ENCODE results near the gene SLC2A13. TPM values are rescaled to one million over a fixed set of nuclear protein-coding genes. Genes with fewer than 3 reads are reported as not detected.

Gene SLC2A13
- total RNA-seq, 1 experiment from 2014 or later = 12.1 TPM

DNA sequence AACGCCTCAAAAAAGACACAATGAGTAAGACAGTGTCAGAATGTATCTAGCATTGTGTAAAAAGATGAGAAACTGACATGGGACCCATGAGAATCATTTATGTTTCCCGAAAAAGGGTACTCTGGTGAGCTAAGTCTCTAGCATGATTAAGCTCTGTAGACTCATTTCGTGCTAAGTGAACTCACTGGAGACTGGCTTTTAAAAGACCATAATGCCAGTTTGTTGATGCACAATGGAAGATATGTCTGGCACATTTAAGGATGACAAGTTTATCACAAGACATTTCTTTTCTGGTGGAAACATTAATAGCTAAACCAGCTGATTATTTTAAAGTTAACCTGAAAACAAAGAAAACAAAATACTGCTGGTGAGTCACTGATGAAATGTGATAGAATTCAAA, 233.5 kb downstream of the SLC2A13 start:
- H3K4me1 ChIP-seq (ENCODE audit: control insufficient read depth, insufficient read depth, low read length) = no peaks in the 10 kb centered on the region
- no peak for DNase-seq (ENCODE audit: low read depth, low spot score)
- CTCF ChIA-PET = no interaction called here
- intact Hi-C loops (cut with micrococcal nuclease; ENCODE audit: unreplicated experiment) (no loop called here), in situ Hi-C loops (cut with HindIII; ENCODE audit: low pct_unique_long_range_greater_than_20kb, low sequenced_read_pairs) (no loop called here)
- H3K9me3 ChIP-seq (ENCODE audit: control insufficient read depth, insufficient read depth, low read depth, low read length) = no peaks in the 10 kb centered on the region
- no peak for ATAC-seq
- no peak overlapping the region for H3K27ac ChIP-seq (ENCODE audit: low read length)
- no peak overlapping the region for H3K4me3 ChIP-seq (ENCODE audit: low read depth in 2 of 2, low read length in 2 of 2)
- BruUV-seq (replicated peaks) = no TSS peak
- H3K27me3 ChIP-seq (ENCODE audit: control insufficient read depth, insufficient read depth, low read length) = no peaks in the 10 kb centered on the region
- H3K36me3 ChIP-seq (ENCODE audit: control insufficient read depth, insufficient read depth, low read length) = no peaks in the 10 kb centered on the region
- POLR2A ChIA-PET = no interaction called here
- TF ChIP-seq, protein P1, sequence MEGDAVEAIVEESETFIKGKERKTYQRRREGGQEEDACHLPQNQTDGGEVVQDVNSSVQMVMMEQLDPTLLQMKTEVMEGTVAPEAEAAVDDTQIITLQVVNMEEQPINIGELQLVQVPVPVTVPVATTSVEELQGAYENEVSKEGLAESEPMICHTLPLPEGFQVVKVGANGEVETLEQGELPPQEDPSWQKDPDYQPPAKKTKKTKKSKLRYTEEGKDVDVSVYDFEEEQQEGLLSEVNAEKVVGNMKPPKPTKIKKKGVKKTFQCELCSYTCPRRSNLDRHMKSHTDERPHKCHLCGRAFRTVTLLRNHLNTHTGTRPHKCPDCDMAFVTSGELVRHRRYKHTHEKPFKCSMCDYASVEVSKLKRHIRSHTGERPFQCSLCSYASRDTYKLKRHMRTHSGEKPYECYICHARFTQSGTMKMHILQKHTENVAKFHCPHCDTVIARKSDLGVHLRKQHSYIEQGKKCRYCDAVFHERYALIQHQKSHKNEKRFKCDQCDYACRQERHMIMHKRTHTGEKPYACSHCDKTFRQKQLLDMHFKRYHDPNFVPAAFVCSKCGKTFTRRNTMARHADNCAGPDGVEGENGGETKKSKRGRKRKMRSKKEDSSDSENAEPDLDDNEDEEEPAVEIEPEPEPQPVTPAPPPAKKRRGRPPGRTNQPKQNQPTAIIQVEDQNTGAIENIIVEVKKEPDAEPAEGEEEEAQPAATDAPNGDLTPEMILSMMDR (IDR thresholded peaks at IDR 0.05) = no peak
- TF ChIP-seq POLR2AphosphoS5 (IDR thresholded peaks at IDR 0.05; ENCODE audit: low read depth, low read length) (no peak), SIN3A (IDR thresholded peaks at IDR 0.05; ENCODE audit: borderline replicate concordance, insufficient read depth, low read depth, low read length) (no peak), TCF7L2 (IDR thresholded peaks at IDR 0.05; ENCODE audit: low read depth, low read length) (no peak)
- TF ChIP-seq, protein P2, sequence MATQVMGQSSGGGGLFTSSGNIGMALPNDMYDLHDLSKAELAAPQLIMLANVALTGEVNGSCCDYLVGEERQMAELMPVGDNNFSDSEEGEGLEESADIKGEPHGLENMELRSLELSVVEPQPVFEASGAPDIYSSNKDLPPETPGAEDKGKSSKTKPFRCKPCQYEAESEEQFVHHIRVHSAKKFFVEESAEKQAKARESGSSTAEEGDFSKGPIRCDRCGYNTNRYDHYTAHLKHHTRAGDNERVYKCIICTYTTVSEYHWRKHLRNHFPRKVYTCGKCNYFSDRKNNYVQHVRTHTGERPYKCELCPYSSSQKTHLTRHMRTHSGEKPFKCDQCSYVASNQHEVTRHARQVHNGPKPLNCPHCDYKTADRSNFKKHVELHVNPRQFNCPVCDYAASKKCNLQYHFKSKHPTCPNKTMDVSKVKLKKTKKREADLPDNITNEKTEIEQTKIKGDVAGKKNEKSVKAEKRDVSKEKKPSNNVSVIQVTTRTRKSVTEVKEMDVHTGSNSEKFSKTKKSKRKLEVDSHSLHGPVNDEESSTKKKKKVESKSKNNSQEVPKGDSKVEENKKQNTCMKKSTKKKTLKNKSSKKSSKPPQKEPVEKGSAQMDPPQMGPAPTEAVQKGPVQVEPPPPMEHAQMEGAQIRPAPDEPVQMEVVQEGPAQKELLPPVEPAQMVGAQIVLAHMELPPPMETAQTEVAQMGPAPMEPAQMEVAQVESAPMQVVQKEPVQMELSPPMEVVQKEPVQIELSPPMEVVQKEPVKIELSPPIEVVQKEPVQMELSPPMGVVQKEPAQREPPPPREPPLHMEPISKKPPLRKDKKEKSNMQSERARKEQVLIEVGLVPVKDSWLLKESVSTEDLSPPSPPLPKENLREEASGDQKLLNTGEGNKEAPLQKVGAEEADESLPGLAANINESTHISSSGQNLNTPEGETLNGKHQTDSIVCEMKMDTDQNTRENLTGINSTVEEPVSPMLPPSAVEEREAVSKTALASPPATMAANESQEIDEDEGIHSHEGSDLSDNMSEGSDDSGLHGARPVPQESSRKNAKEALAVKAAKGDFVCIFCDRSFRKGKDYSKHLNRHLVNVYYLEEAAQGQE (IDR thresholded peaks at IDR 0.05; ENCODE audit: insufficient read depth in 1 of 2, low read depth in 2 of 2, low read length in 1 of 2) = no peak

DNA sequence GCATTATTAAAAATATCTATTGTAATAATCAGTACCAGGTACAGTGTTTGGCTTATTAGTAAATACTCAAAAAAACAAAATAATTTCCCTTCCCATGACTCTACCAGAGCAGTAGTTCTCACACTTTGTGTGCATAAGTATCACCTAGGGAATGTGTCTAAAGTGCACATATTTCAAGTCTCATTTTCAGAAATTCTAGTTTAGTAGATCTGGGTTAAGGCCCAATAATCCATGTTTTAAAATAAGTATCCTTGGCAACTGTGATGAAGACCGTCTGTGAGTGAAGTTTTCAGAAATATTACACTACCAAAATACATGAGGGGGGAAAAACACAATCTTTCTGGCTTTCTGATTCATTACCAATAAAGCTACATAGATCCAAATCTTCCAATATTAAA, 237.6 kb downstream of the SLC2A13 start:
- TF ChIP-seq POLR2AphosphoS5 (IDR thresholded peaks at IDR 0.05; ENCODE audit: low read depth, low read length) (no peak), SIN3A (IDR thresholded peaks at IDR 0.05; ENCODE audit: borderline replicate concordance, insufficient read depth, low read depth, low read length) (no peak), TCF7L2 (IDR thresholded peaks at IDR 0.05; ENCODE audit: low read depth, low read length) (no peak)
- TF ChIP-seq, protein P2 (IDR thresholded peaks at IDR 0.05; ENCODE audit: insufficient read depth in 1 of 2, low read depth in 2 of 2, low read length in 1 of 2) = no peak
- TF ChIP-seq, protein P1 (IDR thresholded peaks at IDR 0.05) = no peak
- CTCF ChIA-PET = no interaction called here
- no peaks in the 10 kb centered on the region for H3K9me3 ChIP-seq (ENCODE audit: control insufficient read depth, insufficient read depth, low read depth, low read length)
- no TSS peak for BruUV-seq (replicated peaks)
- no peak for DNase-seq (ENCODE audit: low read depth, low spot score)
- no peak overlapping the region for H3K4me3 ChIP-seq (ENCODE audit: low read depth in 2 of 2, low read length in 2 of 2)
- H3K4me1 ChIP-seq (ENCODE audit: control insufficient read depth, insufficient read depth, low read length) = no peaks in the 10 kb centered on the region
- ATAC-seq = no peak
- no peaks in the 10 kb centered on the region for H3K27me3 ChIP-seq (ENCODE audit: control insufficient read depth, insufficient read depth, low read length)
- H3K27ac ChIP-seq (ENCODE audit: low read length) = no peak overlapping the region
- H3K36me3 ChIP-seq (ENCODE audit: control insufficient read depth, insufficient read depth, low read length) = no peaks in the 10 kb centered on the region
- in situ Hi-C loops (cut with HindIII; ENCODE audit: low pct_unique_long_range_greater_than_20kb, low sequenced_read_pairs) = no loop called here
- POLR2A ChIA-PET = no interaction called here
- intact Hi-C loops (cut with micrococcal nuclease; ENCODE audit: unreplicated experiment) = no loop called here
